HepG2 (cell line): Measurements from ENCODE around the gene TBC1D22A. TPM values are rescaled to one million over a fixed set of nuclear protein-coding genes. Genes with fewer than 3 reads are reported as not detected.

Experiments used
- ATAC-seq: fragments of 200-7000 bp; cut with Tn5 transposase; 3 replicates; pipeline ENCODE4 v1.9.1; 2020; ENCODE audit warnings: mild to moderate bottlenecking, moderate library complexity
- BruUV-seq: library from RNA; stranded (reverse); fragments of 400-500 nt; replicated peaks from 2 replicates; lab custom pipeline; 2021; lab: Mats Ljungman, UMichigan
- CTCF ChIA-PET: fragments of 300-600 bp; formaldehyde crosslinking; extraction: SDS; loops from one replicate; lab custom pipeline; 2021; ENCODE audit warnings: low total read pairs, inconsistent platforms, low intra/inter-chr PET ratio; lab: Yijun Ruan, JAX
- POLR2A ChIA-PET: fragments of 350-600 bp; sonication (Branson Sonifier 250); formaldehyde crosslinking; loops from one replicate; lab custom pipeline; 2020; ENCODE audit warnings: antibody characterized with exemption, inconsistent platforms; lab: Yijun Ruan, JAX
- DNase-seq: peaks from one replicate; pipeline ENCODE4 v3.0.0-alpha.2; 2015; ENCODE audit warnings: low spot score
- FAIRE-seq: peaks from 3 replicates; lab custom pipeline; 2011; peaks lifted over from hg19 to GRCh38; lab: Jason Lieb, UNC
- H2AFZ ChIP-seq: one replicate; pipeline ENCODE4 v1.6.1; 2011; ENCODE audit warnings: low read length, inconsistent platforms
- H3K27ac ChIP-seq: fragments of 300-600 bp; 3 replicates; pipeline ENCODE4 v1.8.0; 2011; ENCODE audit warnings: mixed run types, mild to moderate bottlenecking, mixed read lengths, low read length, inconsistent platforms; ENCODE audit not compliant: insufficient read depth; ENCODE audit errors: extremely low read length
- H3K27me3 ChIP-seq, 2 experiments: fragments of 200-600 bp in 1 of 2; 2 replicates in 1 of 2; 3 replicates in 1 of 2; pipeline versions ENCODE4 v1.6.0 to v1.8.0; 2011; ENCODE audit warnings: low read length in 2 of 2, mild to moderate bottlenecking in 2 of 2, moderate library complexity in 2 of 2, inconsistent platforms in 1 of 2; ENCODE audit not compliant: insufficient read depth in 2 of 2, control insufficient read depth in 1 of 2
- H3K36me3 ChIP-seq, 2 experiments: fragments of 200-600 bp in 1 of 2; replicated peaks in 1 of 2; 2 replicates in 1 of 2; 3 replicates in 1 of 2; pipeline versions ENCODE4 v1.5.1 to v1.8.0; 2011; ENCODE audit warnings: low read length in 2 of 2, inconsistent platforms in 1 of 2; ENCODE audit not compliant: insufficient read depth in 2 of 2, control insufficient read depth in 1 of 2
- H3K4me1 ChIP-seq: 2 replicates; pipeline ENCODE4 v1.5.1; 2012; ENCODE audit warnings: low read length, inconsistent platforms; ENCODE audit not compliant: insufficient read depth
- H3K4me2 ChIP-seq: 2 replicates; pipeline ENCODE4 v1.6.0; 2011; ENCODE audit warnings: low read depth, low read length, inconsistent platforms
- H3K4me3 ChIP-seq, 3 experiments: fragments of 200-600 bp in 1 of 3; sonication (generic), shearing (Covaris generic) in 1 of 3; replicated peaks in 1 of 3; 2 replicates each; pipeline ENCODE4 v1.5.1; 2011 to 2016; ENCODE audit warnings: low read length in 3 of 3, inconsistent platforms in 2 of 3, low read depth in 2 of 3, mild to moderate bottlenecking in 2 of 3, control low read depth in 1 of 3, mixed read lengths in 1 of 3; ENCODE audit not compliant: insufficient read depth in 1 of 3
- H3K79me2 ChIP-seq: one replicate; pipeline ENCODE4 v1.6.1; 2011; ENCODE audit warnings: low read length, inconsistent platforms; ENCODE audit not compliant: insufficient read depth
- H3K9ac ChIP-seq: 2 replicates; pipeline ENCODE4 v1.6.0; 2011; ENCODE audit warnings: mild to moderate bottlenecking, low read depth, low read length, inconsistent platforms; ENCODE audit not compliant: insufficient read depth
- H3K9me3 ChIP-seq: 2 replicates; pipeline ENCODE4 v1.5.1; 2012; ENCODE audit warnings: mild to moderate bottlenecking, low read length
- H4K20me1 ChIP-seq: 2 replicates; pipeline ENCODE4 v1.6.0; 2011; ENCODE audit warnings: inconsistent platforms, mild to moderate bottlenecking, low read length, moderate library complexity; ENCODE audit not compliant: insufficient read depth
- HNF4G ChIP-seq, 2 experiments: sonication (generic) in 1 of 2; formaldehyde crosslinking in 1 of 2; IDR thresholded peaks; 2 replicates each; pipeline versions ENCODE4 v1.4.0 to v1.6.1; 2011 to 2020; ENCODE audit warnings: borderline replicate concordance in 2 of 2, low read depth in 2 of 2, mild to moderate bottlenecking in 2 of 2, low read length in 1 of 2, missing genetic modification reagents in 1 of 2, moderate library complexity in 1 of 2
- KAT8 ChIP-seq: IDR thresholded peaks from 2 replicates; pipeline ENCODE4 v1.6.1; 2016; ENCODE audit warnings: missing genetic modification reagents, missing compliant biosample characterization
- PAWR ChIP-seq: sonication (generic); formaldehyde crosslinking; IDR thresholded peaks from 2 replicates; pipeline ENCODE4 v1.4.0; 2020; ENCODE audit warnings: missing genetic modification reagents, mild to moderate bottlenecking, borderline replicate concordance
- PHB2 ChIP-seq: fragments of 450-650 bp; IDR thresholded peaks from 2 replicates; pipeline ENCODE4 v1.6.1; 2018; ENCODE audit not compliant: partially characterized antibody
- REPIN1 ChIP-seq: sonication (generic); formaldehyde crosslinking; IDR thresholded peaks from 2 replicates; pipeline ENCODE4 v1.8.0; 2022; ENCODE audit warnings: missing genetic modification reagents, low read depth, mild to moderate bottlenecking, borderline replicate concordance
- SUZ12 ChIP-seq: fragments of 150-350 bp; IDR thresholded peaks from 2 replicates; pipeline ENCODE4 v1.6.1; 2014; ENCODE audit warnings: low read depth, low read length
- TAF1 ChIP-seq: sonication (generic); formaldehyde crosslinking; IDR thresholded peaks from 2 replicates; pipeline ENCODE4 v1.4.0; 2020; ENCODE audit warnings: missing genetic modification reagents
- ZBTB33 ChIP-seq: sonication (generic); formaldehyde crosslinking; IDR thresholded peaks from 2 replicates; pipeline ENCODE4 v1.4.0; 2020; ENCODE audit warnings: missing genetic modification reagents
- ZBTB38 ChIP-seq: sonication (generic); formaldehyde crosslinking; IDR thresholded peaks from 2 replicates; pipeline ENCODE4 v1.5.1; 2020; ENCODE audit warnings: mild to moderate bottlenecking, missing genetic modification reagents
- ZNF329 ChIP-seq: sonication (generic); formaldehyde crosslinking; IDR thresholded peaks from 2 replicates; pipeline ENCODE4 v1.9.0; 2021; ENCODE audit warnings: low read depth, mild to moderate bottlenecking, missing genetic modification reagents
- ZNF563 ChIP-seq: sonication (generic); formaldehyde crosslinking; IDR thresholded peaks from 2 replicates; pipeline ENCODE4 v1.8.0; 2022; ENCODE audit warnings: mild to moderate bottlenecking, moderate library complexity, missing genetic modification reagents
- ZNF615 ChIP-seq: sonication (generic); formaldehyde crosslinking; IDR thresholded peaks from 2 replicates; pipeline ENCODE4 v1.5.0; 2020; ENCODE audit warnings: mild to moderate bottlenecking, missing genetic modification reagents, borderline replicate concordance
- ZSCAN9 ChIP-seq: IDR thresholded peaks from 2 replicates; pipeline ENCODE4 v1.6.1; 2016; ENCODE audit warnings: borderline replicate concordance
- WGBS: methylation state at CpG from one replicate; pipeline ENCODE4 v1.1.6; 2017; ENCODE audit warnings: low lambda C conversion rate; 5-methylcytosine and 5-hydroxymethylcytosine counted together
- in situ Hi-C: cut with HindIII; loops from 2 replicates; pipeline ENCODE4 v1.10.0; 2017; ENCODE audit warnings: low pct_unique_long_range_greater_than_20kb; ENCODE audit not compliant: extremely low pct_ligation_motif_present
- intact Hi-C: fragments of 100-400 bp; cut with micrococcal nuclease; formaldehyde crosslinking; loops from one replicate; pipeline ENCODE4 v1.10.0; 2022; ENCODE audit not compliant: unreplicated experiment
- polyA plus RNA-seq, 8 experiments: library from polyadenylated mRNA; depleted of rRNA in 3 of 8; stranded (reverse) in 7 of 8; unstranded in 1 of 8; fragments of >200 nt; fragmentation: Illumina TruSeq in 4 of 8; extraction: Trizol in 4 of 8; gene quantifications; 2 replicates each; pipeline versions ENCODE4 v1.2.1 to v1.2.3, GENCODE V29; 2011 to 2016; ENCODE audit warnings: low read depth in 4 of 8, missing spikeins in 1 of 8, mixed read lengths in 1 of 8; ENCODE audit not compliant: insufficient read depth in 1 of 8
- total RNA-seq, 5 experiments: library from RNA; depleted of rRNA; stranded (reverse); fragments of >200 nt; fragmentation: Illumina TruSeq; extraction: Trizol; gene quantifications; 2 replicates each; pipeline ENCODE4 v1.2.3, GENCODE V29; 2016; ENCODE audit warnings: low read depth in 1 of 5

Gene TBC1D22A
- total and polyA plus RNA-seq, 2 of the 13 experiments (the other 11 are each of a cell fraction or from before 2014, with no cell fraction given), result 17.3 to 18.0 TPM

GRCh38 chr22:47029244-47030074 is 267.0 kb downstream of the TBC1D22A start:
- no peak for ATAC-seq
- no peaks in the 10 kb centered on the region for H3K27me3 ChIP-seq
- no peak overlapping the region for H3K27ac ChIP-seq
- intact Hi-C loops (no loop called here), in situ Hi-C loops (no loop called here)
- TF ChIP-seq HNF4G (IDR thresholded peaks at IDR 0.05; ENCODE audit: borderline replicate concordance, low read depth, low read length) (no peak), HNF4G (CRISPR knock-in tag; IDR thresholded peaks at IDR 0.05; ENCODE audit: borderline replicate concordance, low read depth) (no peak), ZNF615 (CRISPR knock-in tag) (no peak), ZNF563 (CRISPR knock-in tag) (no peak), KAT8 (no peak), PHB2 (no peak)
- ChIA-PET POLR2A (no interaction called here), CTCF (no interaction called here)
- H4K20me1 ChIP-seq, result no peaks in the 10 kb centered on the region
- H3K36me3 ChIP-seq, result peaks cover 0 to 5% of the 10 kb centered on the region in 2 experiments; a peak in 2 of 5 replicates
- no peak for DNase-seq
- no peaks in the 10 kb centered on the region for H3K4me1 ChIP-seq
- no peaks in the 10 kb centered on the region for H3K79me2 ChIP-seq
- no peak overlapping the region for H3K4me2 ChIP-seq
- H3K9ac ChIP-seq, result no peak overlapping the region
- no peak overlapping the region for H3K4me3 ChIP-seq
- no peaks in the 10 kb centered on the region for H3K9me3 ChIP-seq
- no peak overlapping the region for H2AFZ ChIP-seq
- no TSS peak for BruUV-seq
- 88% methylated on average over 18 of the region's 26 CpGs for WGBS
- no peak for FAIRE-seq

- in situ Hi-C loops (no loop called here), intact Hi-C loops (no loop called here)
- Histone ChIP-seq H2AFZ (no peak overlapping the region), H3K27ac (no peak overlapping the region), H3K9ac (no peak overlapping the region), H3K4me2 (no peak overlapping the region), H3K27me3 (no peaks in the 10 kb centered on the region), H3K36me3 (peaks cover 0 to 5% of the 10 kb centered on the region in 2 experiments; a peak in 2 of 5 replicates), H3K4me1 (no peaks in the 10 kb centered on the region), H3K4me3 (no peak overlapping the region), H3K79me2 (no peaks in the 10 kb centered on the region), H3K9me3 (no peaks in the 10 kb centered on the region), H4K20me1 (no peaks in the 10 kb centered on the region)
- ChIA-PET POLR2A (no interaction called here), CTCF (no interaction called here)
- BruUV-seq, result no TSS peak
- DNase-seq, result no peak
- ATAC-seq, result no peak
- WGBS, result 95% methylated on average over 7 of the region's 7 CpGs
- no peak for FAIRE-seq
- TF ChIP-seq ZSCAN9, result no peak
- TF ChIP-seq TAF1, result no peak
- no peak for TF ChIP-seq ZBTB38 (CRISPR knock-in tag)
- no peak for TF ChIP-seq PAWR (CRISPR knock-in tag)
- TF ChIP-seq ZBTB33 (CRISPR knock-in tag), result no peak
- no peak for TF ChIP-seq ZNF329 (CRISPR knock-in tag)
- TF ChIP-seq REPIN1 (CRISPR knock-in tag), result no peak
- TF ChIP-seq SUZ12, result no peak
Observed at GRCh38 chr22:47030143-47030661, 267.8 kb downstream of the TBC1D22A start.
